IPS DF 6.9 (cell line): ENCODE data around the gene CD22.
"Not testable (repeated sequence)": the region's sequence is repeated elsewhere in the genome, so short reads cannot be mapped to it uniquely, and the experiment has no call there.

Experiments used
- DNase-seq: peaks from one replicate; pipeline ENCODE4 v3.0.0-alpha.2; 2013; ENCODE audit warnings: low read depth, low spot score
- H3K27ac ChIP-seq: one replicate; pipeline ENCODE4 v1.5.1; 2013; ENCODE audit warnings: low read length, control low read depth
- H3K27me3 ChIP-seq: 2 replicates; pipeline ENCODE4 v1.6.1; 2013; ENCODE audit warnings: mild to moderate bottlenecking, low read length; ENCODE audit not compliant: control insufficient read depth, insufficient read depth
- H3K36me3 ChIP-seq: 2 replicates; pipeline ENCODE4 v1.6.1; 2013; ENCODE audit warnings: low read length; ENCODE audit not compliant: control insufficient read depth, insufficient read depth
- H3K4me1 ChIP-seq: 2 replicates; pipeline ENCODE4 v1.6.1; 2013; ENCODE audit warnings: low read length; ENCODE audit not compliant: control insufficient read depth, insufficient read depth
- H3K4me3 ChIP-seq: 2 replicates; pipeline ENCODE4 v1.5.1; 2013; ENCODE audit warnings: mild to moderate bottlenecking, low read length
- H3K9me3 ChIP-seq: 2 replicates; pipeline ENCODE4 v1.6.1; 2013; ENCODE audit warnings: low read length, inconsistent platforms; ENCODE audit not compliant: control insufficient read depth, insufficient read depth
- WGBS: extraction: QIAGEN DNeasy Blood & Tissue Kit; methylation state at CpG from one replicate; pipeline ENCODE4 v1.1.7; 2013; ENCODE audit warnings: mixed read lengths, missing lambda C conversion rate; ENCODE audit not compliant: insufficient read length, insufficient coverage; 5-methylcytosine and 5-hydroxymethylcytosine counted together

The CD22 gene

DNA sequence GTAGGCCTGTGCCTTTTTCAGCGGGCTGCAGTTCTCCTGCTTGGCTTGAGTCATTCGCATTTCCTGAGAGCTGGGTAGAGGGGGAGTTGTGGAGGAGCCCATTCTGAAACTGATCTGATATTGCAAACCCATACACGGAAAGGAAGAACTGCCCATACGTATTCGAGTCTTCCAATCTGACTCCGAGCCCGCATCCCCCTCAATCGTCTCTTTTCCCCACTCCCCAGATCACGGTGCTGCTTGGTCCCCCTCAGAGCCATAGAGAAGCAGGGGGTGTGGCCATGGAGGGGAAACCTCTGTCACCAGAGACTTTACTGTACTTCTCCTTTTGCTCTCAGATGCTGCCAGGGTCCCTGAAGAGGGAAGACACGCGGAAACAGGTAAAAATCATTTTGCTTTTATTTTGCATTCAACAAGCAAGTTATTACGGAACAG, at the start of gene CD22:
Gene CD22 (plus strand): TSS at position 337 of the 435 bp plus-strand sequence. CDS start 2,854 bp downstream, outside the sequence.
- no CpG with 5 or more reads among the region's 12 CpGs for WGBS
- Histone ChIP-seq H3K9me3 (no peaks in the 10 kb centered on the region), H3K27me3 (no peaks in the 10 kb centered on the region), H3K4me1 (peaks cover 1% of the 10 kb centered on the region; the same call in 1 of the 2 replicates), H3K36me3 (no peaks in the 10 kb centered on the region), H3K27ac (no peak within 1 kb of the TSS), H3K4me3 (no peak within 1 kb of the TSS)
- DNase-seq = no peak

- Histone ChIP-seq H3K4me1 (no peaks in the 10 kb centered on the region; the same call in 1 of the 2 replicates), H3K27ac (no peak overlapping the region), H3K27me3 (no peaks in the 10 kb centered on the region), H3K36me3 (peaks cover 14% of the 10 kb centered on the region), H3K4me3 (no peak overlapping the region), H3K9me3 (no peaks in the 10 kb centered on the region)
- WGBS = no CpG with 5 or more reads among the region's 11 CpGs
- no peak for DNase-seq
Observed at GRCh38 chr19:35279374-35279773, 49.6 kb upstream of the CD22 start.

DNA sequence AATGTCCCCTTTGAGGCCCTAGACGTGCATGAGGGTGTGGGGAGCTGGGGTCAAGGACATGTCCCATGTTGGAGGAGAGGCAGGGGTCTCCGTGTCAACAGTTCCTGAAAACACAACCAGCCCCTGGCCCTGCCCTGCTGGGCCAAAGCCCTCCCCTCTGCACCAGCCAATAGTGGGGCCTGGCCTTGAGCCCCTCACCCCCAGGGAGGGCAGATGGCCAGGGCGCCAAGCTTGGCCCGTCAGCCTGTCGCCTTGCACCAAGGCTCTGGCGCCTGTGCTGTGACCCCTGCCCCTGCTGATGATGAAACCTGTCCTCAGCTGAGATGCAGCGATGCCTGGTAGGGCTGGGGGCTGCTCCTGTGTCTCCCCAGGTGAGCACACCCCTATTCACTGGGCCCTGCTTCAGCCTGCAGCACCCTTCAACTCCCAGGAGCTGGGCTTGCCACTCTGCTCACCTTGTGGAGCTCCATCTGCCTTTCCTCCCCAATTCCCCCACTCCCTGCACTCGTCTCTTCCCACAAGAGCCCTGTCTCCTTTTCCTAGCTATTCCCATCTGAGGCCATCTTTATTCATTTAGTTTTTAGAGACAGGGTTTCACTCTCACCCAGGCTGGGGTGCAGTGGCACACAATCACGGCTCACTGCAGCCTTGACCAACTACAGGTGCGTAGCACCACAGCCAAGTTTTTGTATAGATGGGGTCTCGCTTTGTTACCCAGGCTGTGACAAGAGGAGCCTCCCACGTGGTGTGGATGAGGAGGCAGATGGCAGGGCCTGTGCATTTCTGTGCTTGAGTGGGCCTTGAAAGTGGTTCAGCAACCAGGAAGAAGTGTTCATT, 48.8 kb upstream of the CD22 start:
- WGBS = no CpG with 5 or more reads among the region's 12 CpGs
- H3K27me3 ChIP-seq = no peaks in the 10 kb centered on the region
- H3K4me3 ChIP-seq = no peak overlapping the region
- no peak overlapping the region for H3K27ac ChIP-seq
- peaks cover 5% of the 10 kb centered on the region; the same call in 1 of the 2 replicates for H3K4me1 ChIP-seq
- no peaks in the 10 kb centered on the region for H3K9me3 ChIP-seq
- no peak for DNase-seq
- H3K36me3 ChIP-seq = peaks cover 14% of the 10 kb centered on the region

DNA sequence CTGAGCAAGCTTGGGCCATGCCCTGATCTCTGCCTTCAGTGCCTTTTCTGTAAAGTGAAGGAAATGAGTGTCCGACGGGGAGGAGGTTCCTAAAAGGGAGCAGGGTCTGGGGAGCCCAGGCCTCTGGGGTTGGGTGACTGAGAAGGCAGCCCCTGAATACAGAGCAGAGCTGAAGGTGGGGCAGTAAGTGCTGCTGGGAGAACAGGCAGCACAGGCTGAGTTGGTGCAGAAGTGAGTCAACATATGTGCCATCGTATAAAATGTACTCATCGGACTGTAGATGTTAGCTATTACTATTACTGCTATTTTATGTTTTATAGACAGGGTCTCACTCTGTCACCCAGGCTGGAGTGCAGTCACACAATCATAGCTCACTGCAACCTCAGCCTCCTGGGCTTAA, 47.7 kb upstream of the CD22 start:
- Histone ChIP-seq H3K9me3 (no peaks in the 10 kb centered on the region), H3K4me3 (no peak overlapping the region), H3K27me3 (no peaks in the 10 kb centered on the region), H3K27ac (no peak overlapping the region), H3K36me3 (peaks cover 13% of the 10 kb centered on the region), H3K4me1 (peaks cover 5% of the 10 kb centered on the region; the same call in 1 of the 2 replicates)
- DNase-seq = no peak
- WGBS = no CpG with 5 or more reads among the region's 4 CpGs

DNA sequence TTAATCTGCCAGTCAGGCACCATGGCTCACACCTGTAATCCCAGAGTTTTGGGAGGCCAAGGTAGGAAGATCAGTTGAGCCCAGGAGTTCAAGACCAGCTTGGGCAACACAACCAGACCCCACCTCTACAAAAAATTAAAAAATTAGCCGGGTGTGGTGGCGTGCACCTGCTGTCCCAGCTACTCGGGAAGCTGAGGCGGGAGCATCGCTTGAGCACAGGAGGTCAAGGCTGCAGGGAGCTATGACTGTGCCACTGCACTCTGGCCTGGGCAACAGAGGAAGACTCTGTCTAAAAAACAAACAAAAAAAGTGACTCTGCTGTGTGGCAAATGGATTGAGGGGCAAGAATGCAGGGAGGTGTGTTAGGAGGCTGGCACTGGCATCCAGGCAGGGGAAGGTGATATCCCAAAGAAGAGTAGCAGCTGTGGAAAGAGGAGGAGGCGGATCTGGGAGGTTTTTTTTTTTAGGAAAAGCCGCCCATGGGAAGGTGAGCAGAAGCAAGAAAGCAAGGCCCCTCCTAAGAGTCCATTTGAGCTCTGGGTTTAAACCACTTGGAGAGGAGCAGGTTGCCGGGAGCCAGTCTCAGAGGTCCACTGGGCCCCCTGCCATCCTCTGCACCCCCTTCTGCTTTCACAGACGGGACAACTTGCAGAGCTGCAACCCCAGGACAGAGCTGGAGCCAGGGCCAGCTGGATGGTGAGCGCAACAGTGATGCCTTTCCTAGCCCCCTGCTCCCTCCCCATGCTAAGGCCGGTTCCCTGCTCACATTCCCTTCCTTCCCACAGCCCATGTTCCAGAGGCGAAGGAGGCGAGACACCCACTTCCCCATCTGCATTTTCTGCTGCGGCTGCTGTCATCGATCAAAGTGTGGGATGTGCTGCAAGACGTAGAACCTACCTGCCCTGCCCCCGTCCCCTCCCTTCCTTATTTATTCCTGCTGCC, 44.6 kb upstream of the CD22 start:
- Histone ChIP-seq H3K36me3 (no peaks in the 10 kb centered on the region), H3K27ac (no peak overlapping the region), H3K27me3 (no peaks in the 10 kb centered on the region), H3K9me3 (no peaks in the 10 kb centered on the region), H3K4me1 (peaks cover 5% of the 10 kb centered on the region; the same call in 1 of the 2 replicates), H3K4me3 (no peak overlapping the region)
- no peak for DNase-seq
- no CpG with 5 or more reads among the region's 17 CpGs for WGBS

- Histone ChIP-seq H3K4me3 (no peak overlapping the region), H3K27me3 (no peaks in the 10 kb centered on the region), H3K36me3 (no peaks in the 10 kb centered on the region), H3K9me3 (no peaks in the 10 kb centered on the region), H3K27ac (no peak overlapping the region), H3K4me1 (peaks cover 5% of the 10 kb centered on the region; the same call in 1 of the 2 replicates)
- no peak for DNase-seq
- WGBS = no CpG with 5 or more reads among the region's 1 CpG
Observed at GRCh38 chr19:35285095-35285449, 43.9 kb upstream of the CD22 start.

- H3K9me3 ChIP-seq, H3K27me3 ChIP-seq, H3K36me3 ChIP-seq, H3K4me3 ChIP-seq, DNase-seq, H3K4me1 ChIP-seq, H3K27ac ChIP-seq: not testable (repeated sequence)
- no CpG with 5 or more reads among the region's 3 CpGs for WGBS
Observed at GRCh38 chr19:35285465-35285864, 43.5 kb upstream of the CD22 start.

GRCh38 chr19:35286101-35286500, 42.9 kb upstream of the CD22 start:
- not testable (repeated sequence) for H3K4me1 ChIP-seq, H3K27me3 ChIP-seq
- no CpG with 5 or more reads among the region's 5 CpGs for WGBS

DNA sequence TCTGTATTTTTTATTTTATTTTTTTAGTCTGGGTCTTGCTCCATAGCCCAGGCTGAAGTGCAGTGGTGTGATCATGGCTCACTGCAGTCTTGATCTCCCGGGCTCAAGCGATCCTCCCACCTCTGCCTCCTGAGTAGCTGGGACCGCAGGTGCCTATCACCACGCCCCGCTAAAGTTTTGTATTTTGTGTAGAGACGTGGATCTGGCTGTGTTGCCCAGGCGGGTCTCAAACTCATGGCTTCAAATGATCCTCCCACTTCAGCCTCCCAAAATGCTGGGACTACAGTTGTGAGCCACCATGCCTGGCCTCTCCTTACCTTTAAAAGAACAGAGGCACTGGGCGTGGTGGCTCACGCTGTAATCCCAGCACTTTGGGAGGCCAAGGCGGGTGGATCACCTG, 41.3 kb upstream of the CD22 start:
- Histone ChIP-seq H3K9me3 (no peaks in the 10 kb centered on the region), H3K4me3 (no peak overlapping the region), H3K27ac (no peak overlapping the region), H3K4me1 (peaks cover 5% of the 10 kb centered on the region; the same call in 1 of the 2 replicates), H3K36me3 (no peaks in the 10 kb centered on the region), H3K27me3 (no peaks in the 10 kb centered on the region)
- DNase-seq = no peak
- no CpG with 5 or more reads among the region's 10 CpGs for WGBS

More at GRCh38 chr19:35286101-35286500, 42.9 kb upstream of the CD22 start:
- H3K4me3 ChIP-seq, H3K36me3 ChIP-seq, H3K27ac ChIP-seq, H3K9me3 ChIP-seq, DNase-seq: not testable (repeated sequence)

DNA sequence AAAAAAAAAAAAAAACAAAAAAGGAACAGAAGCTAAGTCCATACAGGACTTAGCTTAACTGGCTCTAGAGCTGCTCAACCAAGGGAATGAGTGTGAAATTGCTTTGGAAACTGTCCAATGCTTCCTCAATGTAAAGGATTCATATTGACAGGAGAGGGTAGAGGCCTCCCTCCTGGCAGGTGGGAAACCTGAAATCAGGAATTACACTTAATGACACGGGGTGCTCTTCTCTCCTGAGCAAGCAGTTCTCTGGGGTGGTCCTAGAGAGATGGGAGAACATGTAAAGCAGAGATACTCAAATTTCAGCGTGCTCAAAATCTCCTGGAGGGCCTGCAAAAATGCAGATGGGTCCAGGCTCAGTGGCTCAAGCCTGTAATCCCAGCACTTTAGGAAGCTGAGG, 40.7 kb upstream of the CD22 start:
- no CpG with 5 or more reads among the region's 2 CpGs for WGBS
- no peaks in the 10 kb centered on the region for H3K9me3 ChIP-seq
- peaks cover 5% of the 10 kb centered on the region; the same call in 1 of the 2 replicates for H3K4me1 ChIP-seq
- no peak overlapping the region for H3K4me3 ChIP-seq
- no peak for DNase-seq
- H3K27me3 ChIP-seq = no peaks in the 10 kb centered on the region
- H3K36me3 ChIP-seq = no peaks in the 10 kb centered on the region
- no peak overlapping the region for H3K27ac ChIP-seq
